ENCODE results near the gene CCN6. TPM values are rescaled to one million over a fixed set of nuclear protein-coding genes. Genes with fewer than 3 reads are reported as not detected.
"Not testable (repeated sequence)": the region's sequence is repeated elsewhere in the genome, so short reads cannot be mapped to it uniquely, and the experiment has no call there.

The CCN6 gene
- total and polyA plus RNA-seq, 2 donors = 0.18 TPM; not detected in 1

- Histone ChIP-seq H3K4me3 (ENCODE audit: low read length in 2 of 2) (no peak overlapping the region), H3K27ac (ENCODE audit: low read depth in 1 of 2, low read length in 1 of 2) (no peak overlapping the region), H3K9me3 (ENCODE audit: control insufficient read depth in 2 of 2, insufficient read depth in 1 of 2, low read length in 1 of 2) (no peaks in the 10 kb centered on the region), H3K36me3 (ENCODE audit: control insufficient read depth in 2 of 2, insufficient read depth in 2 of 2, low read length in 1 of 2) (no peaks in the 10 kb centered on the region), H3K27me3 (ENCODE audit: control insufficient read depth in 2 of 2, insufficient read depth in 1 of 2, low read length in 1 of 2) (no peaks in the 10 kb centered on the region), H3K4me1 (ENCODE audit: control insufficient read depth in 2 of 2, insufficient read depth in 2 of 2, low read length in 2 of 2) (no peaks in the 10 kb centered on the region)
- DNase-seq (ENCODE audit: low read depth in 6 of 9, low spot score in 9 of 9) = no peak
- over 99% methylated on average over 2 of the region's 2 CpGs for WGBS
Observed at GRCh38 chr6:112096901-112097300, 43.0 kb downstream of the CCN6 start.

DNA sequence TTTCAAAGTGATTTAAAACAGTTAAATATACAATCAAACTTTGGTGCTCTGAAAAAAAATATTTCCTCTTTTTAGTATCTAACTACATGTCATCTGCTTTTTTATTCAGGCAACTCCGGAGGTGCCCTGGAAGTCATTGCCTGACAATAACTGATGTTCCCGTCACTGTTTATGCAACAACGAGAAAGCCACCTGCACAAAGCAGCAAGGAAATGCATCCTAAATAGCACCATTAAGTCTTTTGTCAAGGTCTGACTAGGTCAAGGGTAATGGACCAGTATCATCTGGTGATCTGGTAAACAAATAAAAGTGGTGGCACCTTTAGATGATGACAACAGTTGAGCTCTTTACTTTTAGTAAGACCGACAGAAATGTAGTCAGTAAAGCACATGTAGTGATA is 46.7 kb downstream of the CCN6 start:
- Histone ChIP-seq H3K36me3 (ENCODE audit: control insufficient read depth in 2 of 2, insufficient read depth in 2 of 2, low read length in 1 of 2) (no peaks in the 10 kb centered on the region), H3K27ac (ENCODE audit: low read depth in 1 of 2, low read length in 1 of 2) (no peak overlapping the region), H3K4me3 (ENCODE audit: low read length in 2 of 2) (no peak overlapping the region), H3K27me3 (ENCODE audit: control insufficient read depth in 2 of 2, insufficient read depth in 1 of 2, low read length in 1 of 2) (no peaks in the 10 kb centered on the region), H3K9me3 (ENCODE audit: control insufficient read depth in 2 of 2, insufficient read depth in 1 of 2, low read length in 1 of 2) (no peaks in the 10 kb centered on the region), H3K4me1 (ENCODE audit: control insufficient read depth in 2 of 2, insufficient read depth in 2 of 2, low read length in 2 of 2) (no peaks in the 10 kb centered on the region)
- no peak for DNase-seq (ENCODE audit: low read depth in 6 of 9, low spot score in 9 of 9)
- WGBS = 98% methylated on average over 4 of the region's 4 CpGs

DNA sequence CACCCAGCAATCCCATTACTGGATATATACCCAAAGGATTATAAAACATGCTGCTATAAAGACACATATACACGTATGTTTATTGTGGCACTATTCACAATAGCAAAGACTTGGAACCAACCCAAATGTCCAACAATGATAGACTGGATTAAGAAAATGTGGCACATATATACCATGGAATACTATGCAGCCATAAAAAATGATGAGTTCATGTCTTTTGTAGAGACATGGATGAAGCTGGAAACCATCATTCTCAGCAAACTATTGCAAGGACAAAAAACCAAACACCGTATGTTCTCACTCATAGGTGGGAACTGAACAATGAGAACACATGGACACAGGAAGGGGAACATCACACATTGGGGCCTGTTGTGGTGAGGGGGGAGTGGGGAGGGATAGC is 52.1 kb downstream of the CCN6 start:
- H3K4me1 ChIP-seq (ENCODE audit: control insufficient read depth in 2 of 2, insufficient read depth in 2 of 2, low read length in 2 of 2); H3K4me3 ChIP-seq (ENCODE audit: low read length in 2 of 2); H3K27ac ChIP-seq (ENCODE audit: low read depth in 1 of 2, low read length in 1 of 2); DNase-seq (ENCODE audit: low read depth in 6 of 9, low spot score in 9 of 9); H3K9me3 ChIP-seq (ENCODE audit: control insufficient read depth in 2 of 2, insufficient read depth in 1 of 2, low read length in 1 of 2); H3K27me3 ChIP-seq (ENCODE audit: control insufficient read depth in 2 of 2, insufficient read depth in 1 of 2, low read length in 1 of 2); H3K36me3 ChIP-seq (ENCODE audit: control insufficient read depth in 2 of 2, insufficient read depth in 2 of 2, low read length in 1 of 2): not testable (repeated sequence)
- 97% methylated on average over 2 of the region's 2 CpGs for WGBS

DNA sequence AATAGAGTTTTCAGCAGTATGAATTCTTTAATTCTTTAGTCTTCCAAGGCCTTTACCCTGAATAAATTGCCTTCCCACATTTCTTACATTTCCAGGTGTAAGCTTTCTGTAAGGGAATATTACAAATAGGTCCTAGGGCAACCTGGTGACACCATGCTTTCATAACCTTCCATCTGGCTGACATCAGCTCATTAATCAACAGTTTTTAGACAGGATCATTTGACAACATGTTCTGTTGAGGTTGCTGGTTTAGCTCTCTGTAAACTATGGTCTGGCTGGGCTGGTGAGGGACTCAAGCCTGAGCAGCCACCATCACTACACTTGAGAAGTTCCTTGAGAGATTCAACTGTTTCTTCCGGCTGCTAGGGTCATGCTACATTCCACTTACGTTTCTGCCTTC is 52.7 kb downstream of the CCN6 start:
- Histone ChIP-seq H3K9me3 (ENCODE audit: control insufficient read depth in 2 of 2, insufficient read depth in 1 of 2, low read length in 1 of 2) (no peaks in the 10 kb centered on the region), H3K4me1 (ENCODE audit: control insufficient read depth in 2 of 2, insufficient read depth in 2 of 2, low read length in 2 of 2) (no peaks in the 10 kb centered on the region), H3K27me3 (ENCODE audit: control insufficient read depth in 2 of 2, insufficient read depth in 1 of 2, low read length in 1 of 2) (no peaks in the 10 kb centered on the region), H3K4me3 (ENCODE audit: low read length in 2 of 2) (no peak overlapping the region), H3K36me3 (ENCODE audit: control insufficient read depth in 2 of 2, insufficient read depth in 2 of 2, low read length in 1 of 2) (no peaks in the 10 kb centered on the region), H3K27ac (ENCODE audit: low read depth in 1 of 2, low read length in 1 of 2) (no peak overlapping the region)
- 91% methylated on average over 2 of the region's 2 CpGs for WGBS
- no peak for DNase-seq (ENCODE audit: low read depth in 6 of 9, low spot score in 9 of 9)

DNA sequence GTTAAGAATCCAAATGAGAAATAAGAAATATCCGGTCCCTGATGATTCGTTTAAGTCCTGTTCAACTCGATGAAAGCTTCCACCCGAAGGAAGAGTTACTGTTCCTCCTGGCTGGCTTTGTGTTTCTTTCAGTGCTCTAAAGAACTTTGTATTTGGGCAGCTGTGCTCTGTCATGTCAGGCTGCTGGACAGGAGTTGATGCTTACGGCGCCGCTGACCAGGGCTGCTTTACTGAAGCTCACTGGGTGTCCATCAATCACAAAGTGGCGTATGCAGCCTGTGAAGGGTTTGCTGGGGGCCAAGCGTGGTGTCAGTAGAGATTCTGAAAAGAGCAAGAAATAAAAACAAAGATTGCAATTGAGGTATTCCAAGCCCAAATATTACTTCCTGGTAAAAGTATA is 55.4 kb downstream of the CCN6 start:
- no peaks in the 10 kb centered on the region for H3K27me3 ChIP-seq (ENCODE audit: control insufficient read depth in 2 of 2, insufficient read depth in 1 of 2, low read length in 1 of 2)
- no peaks in the 10 kb centered on the region for H3K36me3 ChIP-seq (ENCODE audit: control insufficient read depth in 2 of 2, insufficient read depth in 2 of 2, low read length in 1 of 2)
- H3K27ac ChIP-seq (ENCODE audit: low read depth in 1 of 2, low read length in 1 of 2) = no peak overlapping the region
- DNase-seq (ENCODE audit: low read depth in 6 of 9, low spot score in 9 of 9) = no peak
- no peaks in the 10 kb centered on the region for H3K4me1 ChIP-seq (ENCODE audit: control insufficient read depth in 2 of 2, insufficient read depth in 2 of 2, low read length in 2 of 2)
- H3K9me3 ChIP-seq (ENCODE audit: control insufficient read depth in 2 of 2, insufficient read depth in 1 of 2, low read length in 1 of 2) = no peaks in the 10 kb centered on the region
- H3K4me3 ChIP-seq (ENCODE audit: low read length in 2 of 2) = no peak overlapping the region
- 90% methylated on average over 9 of the region's 9 CpGs for WGBS

GRCh38 chr6:112113431-112113830 is 59.5 kb downstream of the CCN6 start:
- H3K36me3 ChIP-seq (ENCODE audit: control insufficient read depth in 2 of 2, insufficient read depth in 2 of 2, low read length in 1 of 2) = no peaks in the 10 kb centered on the region
- 97% methylated on average over 3 of the region's 3 CpGs for whole genome bisulfite sequencing
- DNase-seq (ENCODE audit: low read depth in 6 of 9, low spot score in 9 of 9) = no peak

GRCh38 chr6:112113918-112114317 is 60.0 kb downstream of the CCN6 start:
- H3K27ac ChIP-seq (ENCODE audit: low read depth in 1 of 2, low read length in 1 of 2) = no peak overlapping the region
- H3K4me3 ChIP-seq (ENCODE audit: low read length in 2 of 2) = no peak overlapping the region
- no peaks in the 10 kb centered on the region for H3K36me3 ChIP-seq (ENCODE audit: control insufficient read depth in 2 of 2, insufficient read depth in 2 of 2, low read length in 1 of 2)
- H3K27me3 ChIP-seq (ENCODE audit: control insufficient read depth in 2 of 2, insufficient read depth in 1 of 2, low read length in 1 of 2) = no peaks in the 10 kb centered on the region
- no peaks in the 10 kb centered on the region for H3K9me3 ChIP-seq (ENCODE audit: control insufficient read depth in 2 of 2, insufficient read depth in 1 of 2, low read length in 1 of 2)
- no peak for DNase-seq (ENCODE audit: low read depth in 6 of 9, low spot score in 9 of 9)
- no peaks in the 10 kb centered on the region for H3K4me1 ChIP-seq (ENCODE audit: control insufficient read depth in 2 of 2, insufficient read depth in 2 of 2, low read length in 2 of 2)

More at GRCh38 chr6:112113431-112113830, 59.5 kb downstream of the CCN6 start:
- Histone ChIP-seq H3K27me3 (ENCODE audit: control insufficient read depth in 2 of 2, insufficient read depth in 1 of 2, low read length in 1 of 2) (no peaks in the 10 kb centered on the region), H3K27ac (ENCODE audit: low read depth in 1 of 2, low read length in 1 of 2) (no peak overlapping the region), H3K4me3 (ENCODE audit: low read length in 2 of 2) (no peak overlapping the region), H3K9me3 (ENCODE audit: control insufficient read depth in 2 of 2, insufficient read depth in 1 of 2, low read length in 1 of 2) (no peaks in the 10 kb centered on the region), H3K4me1 (ENCODE audit: control insufficient read depth in 2 of 2, insufficient read depth in 2 of 2, low read length in 2 of 2) (no peaks in the 10 kb centered on the region)

DNA sequence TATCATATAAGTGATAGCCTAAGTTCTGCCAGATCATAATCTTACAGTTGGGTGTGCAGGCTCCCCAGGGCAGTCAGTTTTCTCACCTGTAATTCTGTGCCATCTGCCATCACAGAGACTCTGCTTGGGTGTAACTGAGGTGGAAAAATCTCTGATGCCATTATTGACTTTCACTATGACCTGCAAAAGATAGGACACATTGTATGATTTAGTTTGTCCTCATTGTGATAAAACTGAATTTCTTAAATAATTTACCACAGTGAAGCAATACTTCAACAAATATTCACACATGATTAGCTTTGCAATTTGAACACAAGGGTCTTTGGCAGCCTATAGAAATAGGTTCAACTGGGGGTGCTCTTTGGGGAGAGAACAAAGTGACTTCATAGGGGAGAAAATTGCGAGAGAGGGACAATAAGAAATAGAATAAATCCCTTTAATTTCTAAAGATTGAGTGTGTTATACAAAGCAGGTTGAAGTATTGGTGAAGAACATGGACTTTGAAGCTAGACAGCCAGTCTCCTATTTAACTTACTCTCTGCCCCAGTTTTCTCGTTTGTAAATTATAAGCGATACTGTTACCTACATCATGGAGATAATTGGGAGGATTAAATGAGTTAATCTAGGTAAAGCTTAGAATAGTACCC is 60.8 kb downstream of the CCN6 start:
- WGBS = 98% methylated on average over 3 of the region's 3 CpGs
- H3K4me3 ChIP-seq (ENCODE audit: low read length in 2 of 2) = no peak overlapping the region
- no peak for DNase-seq (ENCODE audit: low read depth in 6 of 9, low spot score in 9 of 9)
- no peak overlapping the region for H3K27ac ChIP-seq (ENCODE audit: low read depth in 1 of 2, low read length in 1 of 2)
- H3K36me3 ChIP-seq (ENCODE audit: control insufficient read depth in 2 of 2, insufficient read depth in 2 of 2, low read length in 1 of 2) = no peaks in the 10 kb centered on the region
- no peaks in the 10 kb centered on the region for H3K9me3 ChIP-seq (ENCODE audit: control insufficient read depth in 2 of 2, insufficient read depth in 1 of 2, low read length in 1 of 2)
- no peaks in the 10 kb centered on the region for H3K27me3 ChIP-seq (ENCODE audit: control insufficient read depth in 2 of 2, insufficient read depth in 1 of 2, low read length in 1 of 2)
- no peaks in the 10 kb centered on the region for H3K4me1 ChIP-seq (ENCODE audit: control insufficient read depth in 2 of 2, insufficient read depth in 2 of 2, low read length in 2 of 2)

DNA sequence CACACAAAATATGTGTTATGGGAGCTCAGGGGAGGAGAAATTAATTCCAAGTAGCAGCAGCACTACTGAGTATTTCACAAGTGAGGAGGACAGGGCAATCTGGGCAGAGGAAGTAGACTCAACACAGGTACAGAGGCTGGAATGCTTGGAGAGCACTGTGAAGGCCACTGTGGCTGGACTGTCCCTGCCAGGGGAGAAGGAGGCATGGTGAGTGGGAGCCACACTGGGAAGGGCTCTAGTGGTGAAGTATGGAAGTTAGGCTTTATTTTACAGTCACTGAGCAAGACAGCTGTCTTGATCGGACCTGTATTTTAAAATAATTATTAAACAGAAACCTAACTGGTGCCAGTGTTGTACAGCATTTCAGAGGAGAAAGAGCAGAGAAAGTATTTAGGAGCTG is 62.3 kb downstream of the CCN6 start:
- no peaks in the 10 kb centered on the region for H3K9me3 ChIP-seq (ENCODE audit: control insufficient read depth in 2 of 2, insufficient read depth in 1 of 2, low read length in 1 of 2)
- H3K36me3 ChIP-seq (ENCODE audit: control insufficient read depth in 2 of 2, insufficient read depth in 2 of 2, low read length in 1 of 2) = no peaks in the 10 kb centered on the region
- DNase-seq (ENCODE audit: low read depth in 6 of 9, low spot score in 9 of 9) = no peak
- no peak overlapping the region for H3K27ac ChIP-seq (ENCODE audit: low read depth in 1 of 2, low read length in 1 of 2)
- H3K4me3 ChIP-seq (ENCODE audit: low read length in 2 of 2) = no peak overlapping the region
- no peaks in the 10 kb centered on the region for H3K27me3 ChIP-seq (ENCODE audit: control insufficient read depth in 2 of 2, insufficient read depth in 1 of 2, low read length in 1 of 2)
- WGBS = 98% methylated on average over 1 of the region's 1 CpG
- H3K4me1 ChIP-seq (ENCODE audit: control insufficient read depth in 2 of 2, insufficient read depth in 2 of 2, low read length in 2 of 2) = no peaks in the 10 kb centered on the region

DNA sequence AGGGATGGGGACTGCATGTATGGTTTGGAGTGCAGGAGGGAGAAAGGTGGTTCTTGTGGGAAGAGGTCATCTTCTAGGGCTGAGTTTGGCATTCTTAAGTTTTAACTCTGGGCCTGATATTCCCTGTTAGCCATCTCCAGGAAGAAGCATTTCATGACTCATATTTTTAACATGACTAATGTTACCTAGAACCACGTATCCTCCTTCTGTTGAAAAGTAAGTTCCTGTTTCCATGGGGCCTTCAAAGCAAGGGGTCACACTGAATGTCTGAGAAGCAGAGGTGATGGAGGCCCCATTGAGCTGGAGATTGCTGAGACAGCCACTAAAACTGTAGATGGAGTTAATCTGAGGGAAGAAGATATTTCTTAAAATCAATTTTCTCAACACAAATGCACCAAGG is 63.6 kb downstream of the CCN6 start:
- Histone ChIP-seq H3K36me3 (ENCODE audit: control insufficient read depth in 2 of 2, insufficient read depth in 2 of 2, low read length in 1 of 2) (no peaks in the 10 kb centered on the region), H3K27ac (ENCODE audit: low read depth in 1 of 2, low read length in 1 of 2) (no peak overlapping the region), H3K9me3 (ENCODE audit: control insufficient read depth in 2 of 2, insufficient read depth in 1 of 2, low read length in 1 of 2) (no peaks in the 10 kb centered on the region), H3K4me3 (ENCODE audit: low read length in 2 of 2) (no peak overlapping the region), H3K4me1 (ENCODE audit: control insufficient read depth in 2 of 2, insufficient read depth in 2 of 2, low read length in 2 of 2) (no peaks in the 10 kb centered on the region), H3K27me3 (ENCODE audit: control insufficient read depth in 2 of 2, insufficient read depth in 1 of 2, low read length in 1 of 2) (no peaks in the 10 kb centered on the region)
- 83% methylated on average over 1 of the region's 1 CpG for WGBS
- DNase-seq (ENCODE audit: low read depth in 6 of 9, low spot score in 9 of 9) = no peak

Data from thymus (tissue), 11 donors.